SK-N-MC (cell line): ENCODE measurements around the gene HEMGN.

Source experiments
- DNase-seq: peaks from one replicate; pipeline ENCODE4 v3.0.0-alpha.2; 2011; ENCODE audit warnings: low read depth, low spot score
- H3K27ac ChIP-seq: fragments of 200-600 bp; sonication (generic); 2 replicates; pipeline ENCODE4 v1.5.1; 2016; ENCODE audit warnings: mixed run types
- H3K36me3 ChIP-seq: fragments of 200-600 bp; sonication (generic); 2 replicates; pipeline ENCODE4 v1.6.1; 2017; ENCODE audit warnings: antibody characterized with exemption, low read length, mixed read lengths; ENCODE audit not compliant: insufficient read depth
- H3K4me3 ChIP-seq: fragments of 200-600 bp; sonication (generic); 2 replicates; pipeline ENCODE4 v1.5.1; 2016
- H3K9ac ChIP-seq: fragments of 200-600 bp; sonication (generic); 2 replicates; pipeline ENCODE4 v1.8.0; 2017; ENCODE audit warnings: mixed run types, mixed read lengths; ENCODE audit not compliant: insufficient read length
- H3K9me3 ChIP-seq: fragments of 200-600 bp; sonication (generic); 2 replicates; pipeline ENCODE4 v1.6.1; 2017; ENCODE audit warnings: low read depth, mild to moderate bottlenecking, antibody characterized with exemption, low read length, moderate library complexity, mixed read lengths
- EZH2 ChIP-seq: fragments of 200-600 bp; sonication (generic); IDR thresholded peaks from one replicate; pipeline ENCODE4 v1.6.1; 2017; ENCODE audit warnings: antibody characterized with exemption
- FOXP2 ChIP-seq: optimal IDR thresholded peaks from 2 replicates; pipeline ENCODE3; 2011; ENCODE audit warnings: mild to moderate bottlenecking, moderate library complexity; ENCODE audit not compliant: insufficient read depth; ENCODE audit errors: extremely low read length, control extremely low read depth
- POLR2AphosphoS5 ChIP-seq: IDR thresholded peaks from 2 replicates; pipeline ENCODE4 v1.6.1; 2012; ENCODE audit warnings: mild to moderate bottlenecking, low read depth, low read length, borderline replicate concordance

Gene HEMGN

GRCh38 chr9:97889941-97890887 is 47.8 kb downstream of the HEMGN start:
- H3K27ac ChIP-seq, result no peak overlapping the region
- TF ChIP-seq POLR2AphosphoS5 (no peak), EZH2 (no peak), FOXP2 (no peak)
- no peak for DNase-seq
- no peak overlapping the region for H3K4me3 ChIP-seq
- H3K36me3 ChIP-seq, result no peaks in the 10 kb centered on the region
- H3K9me3 ChIP-seq, result no peaks in the 10 kb centered on the region
- no peak overlapping the region for H3K9ac ChIP-seq

- TF ChIP-seq EZH2 (no peak), POLR2AphosphoS5 (no peak), FOXP2 (no peak)
- no peak for DNase-seq
- H3K27ac ChIP-seq, result no peak overlapping the region
- no peak overlapping the region for H3K9ac ChIP-seq
- H3K4me3 ChIP-seq, result no peak overlapping the region
- no peaks in the 10 kb centered on the region for H3K36me3 ChIP-seq
- no peaks in the 10 kb centered on the region for H3K9me3 ChIP-seq
These were observed 57.6 kb downstream of the HEMGN start for GRCh38 chr9:97880336-97880735.
